Thyroid gland (tissue), 4 donors: ENCODE data around the gene SCRN2. TPM values are rescaled to one million over a fixed set of nuclear protein-coding genes. Genes with fewer than 3 reads are reported as not detected.

Experiments used
- DNase-seq, 2 donors: peaks; one replicate each; pipeline ENCODE4 v3.0.0-alpha.2; 2019
- H3K27ac ChIP-seq, 3 donors: fragments of 200-600 bp; sonication (generic); 1 replicate in 2 of 3; 2 replicates in 1 of 3; pipeline ENCODE4 v1.5.1; 2016 to 2019; ENCODE audit warnings: mild to moderate bottlenecking in 1 of 3, moderate library complexity in 1 of 3
- H3K27me3 ChIP-seq: fragments of 200-600 bp; sonication (generic); one replicate; pipeline ENCODE4 v1.5.1; 2019
- H3K36me3 ChIP-seq, 2 donors: fragments of 200-600 bp; sonication (generic); one replicate each; pipeline ENCODE4 v1.5.1; 2016 to 2019
- H3K4me1 ChIP-seq, 2 donors: fragments of 200-600 bp; sonication (generic); one replicate each; pipeline ENCODE4 v1.5.1; 2017 to 2019
- H3K4me3 ChIP-seq, 3 donors: fragments of 200-600 bp; sonication (generic); replicated peaks in 1 of 3; 1 replicate in 2 of 3; 2 replicates in 1 of 3; pipeline ENCODE4 v1.5.1; 2016; ENCODE audit warnings: mild to moderate bottlenecking in 1 of 3
- H3K9me3 ChIP-seq: fragments of 200-600 bp; sonication (generic); one replicate; pipeline ENCODE4 v1.5.1; 2017
- CTCF ChIP-seq, 6 experiments: fragments of 200-600 bp in 3 of 6; fragments of 450-650 bp in 3 of 6; sonication (generic) in 3 of 6; IDR thresholded peaks; one replicate each; pipeline ENCODE4 v1.5.1; 2016 to 2019; ENCODE audit warnings: antibody characterized with exemption in 6 of 6, mild to moderate bottlenecking in 2 of 6, inconsistent platforms in 1 of 6, moderate library complexity in 1 of 6
- POLR2A ChIP-seq, 2 donors: fragments of 450-650 bp; IDR thresholded peaks; one replicate each; pipeline ENCODE4 v1.6.1; 2017; ENCODE audit warnings: antibody characterized with exemption in 2 of 2, mild to moderate bottlenecking in 2 of 2, moderate library complexity in 1 of 2
- WGBS, 2 donors: methylation state at CpG; one replicate each; pipeline ENCODE4 v1.1.5; 2017; 5-methylcytosine and 5-hydroxymethylcytosine counted together
- intact Hi-C: fragments of 100-400 bp; cut with DNase I; formaldehyde crosslinking; loops from one replicate; pipeline ENCODE4 v1.15.1; 2023
- total RNA-seq, 4 donors: library from RNA; depleted of rRNA; stranded (reverse); fragments of >200 nt; gene quantifications; one replicate each; pipeline ENCODE4 v1.2.3, GENCODE V29; 2016

SCRN2 gene
- total RNA-seq, 4 donors from 2014 or later: 37.0 to 71.5 (median 49.1) TPM

GRCh38 chr17:47830396-47831002 is 10.6 kb downstream of the SCRN2 start:
- TF ChIP-seq CTCF (IDR thresholded peaks at IDR 0.05) (no peak), POLR2A (IDR thresholded peaks at IDR 0.05) (no peak)
- Histone ChIP-seq H3K27me3 (no peaks in the 10 kb centered on the region), H3K27ac (no peak overlapping the region), H3K9me3 (no peaks in the 10 kb centered on the region), H3K4me1 (peaks cover 11 to 16% of the 10 kb centered on the region in 2 donors), H3K36me3 (peaks cover 20% of the 10 kb centered on the region in 2 donors), H3K4me3 (peak overlapping the region; percentile 36 to 83 (median 77))
- no peak for DNase-seq
- 77 to 78% methylated on average over 18 of the region's 18 CpGs for WGBS, 2 donors
- intact Hi-C loops: no loop called here

GRCh38 chr17:47829870-47830269 is 11.2 kb downstream of the SCRN2 start:
- Histone ChIP-seq H3K27me3 (no peaks in the 10 kb centered on the region), H3K4me1 (peaks cover 11 to 16% of the 10 kb centered on the region in 2 donors), H3K36me3 (peaks cover 24 to 25% of the 10 kb centered on the region in 2 donors), H3K9me3 (no peaks in the 10 kb centered on the region), H3K4me3 (no peak overlapping the region), H3K27ac (no peak overlapping the region)
- TF ChIP-seq POLR2A (IDR thresholded peaks at IDR 0.05) (no peak), CTCF (IDR thresholded peaks at IDR 0.05) (no peak)
- DNase-seq: no peak
- intact Hi-C loops: no loop called here
- WGBS, 2 donors: 87 to 89% methylated on average over 3 of the region's 3 CpGs

- intact Hi-C loops: no loop called here
- DNase-seq: no peak
- WGBS, 2 donors: 87 to 98% methylated on average over 3 to 4 of the region's 4 CpGs
- Histone ChIP-seq H3K36me3 (peaks cover 39 to 41% of the 10 kb centered on the region in 2 donors), H3K9me3 (no peaks in the 10 kb centered on the region), H3K27ac (no peak overlapping the region), H3K4me3 (no peak overlapping the region), H3K27me3 (no peaks in the 10 kb centered on the region), H3K4me1 (peaks cover 7 to 20% of the 10 kb centered on the region in 2 donors)
- TF ChIP-seq POLR2A (IDR thresholded peaks at IDR 0.05): no peak
- no peak for TF ChIP-seq CTCF (IDR thresholded peaks at IDR 0.05)
These were observed 17.6 kb downstream of the SCRN2 start for GRCh38 chr17:47823519-47823918.

GRCh38 chr17:47822785-47823184 is 18.3 kb downstream of the SCRN2 start:
- H3K4me3 ChIP-seq: no peak overlapping the region
- H3K4me1 ChIP-seq: peaks cover 7 to 20% of the 10 kb centered on the region in 2 donors
- H3K9me3 ChIP-seq: no peaks in the 10 kb centered on the region
- H3K36me3 ChIP-seq: peaks cover 39 to 43% of the 10 kb centered on the region in 2 donors
- H3K27ac ChIP-seq: no peak overlapping the region
- WGBS, 2 donors: 75 to 91% methylated on average over 4 of the region's 4 CpGs
- intact Hi-C loops: no loop called here
- no peak for DNase-seq
- TF ChIP-seq POLR2A (IDR thresholded peaks at IDR 0.05): no peak
- no peaks in the 10 kb centered on the region for H3K27me3 ChIP-seq

GRCh38 chr17:47821424-47822391 is 19.4 kb downstream of the SCRN2 start, which contains the start of gene OSBPL7:
TSS of gene OSBPL7 (minus strand) at chr17:47821794. CDS start at chr17:47820278, 1,516 bp downstream.
- H3K4me3 ChIP-seq: peak within 1 kb of the TSS; percentile 8 to 38 (median 38)
- H3K27ac ChIP-seq: peak within 1 kb of the TSS in 2 of 3 donors; percentile 25 to 40
- peak; percentile 72 to 73 for DNase-seq
- peaks cover 7 to 20% of the 10 kb centered on the region in 2 donors for H3K4me1 ChIP-seq
- H3K27me3 ChIP-seq: no peaks in the 10 kb centered on the region
- 7 to 13% methylated on average over 8 to 18 of the region's 21 CpGs for WGBS, 2 donors
- H3K36me3 ChIP-seq: peaks cover 30 to 44% of the 10 kb centered on the region in 2 donors
- TF ChIP-seq CTCF (IDR thresholded peaks at IDR 0.05): peak in 1 of 6 experiments; percentile 33
- TF ChIP-seq POLR2A (IDR thresholded peaks at IDR 0.05): peak in 1 of 2 donors; percentile 43
- intact Hi-C loops: no loop called here
- H3K9me3 ChIP-seq: no peaks in the 10 kb centered on the region
